GM08714 (cell line): ENCODE results near the gene INTS13.
"Not testable (repeated sequence)": the region's sequence is repeated elsewhere in the genome, so short reads cannot be mapped to it uniquely, and the experiment has no call there.

ENCODE experiments used
- H3K4me3 ChIP-seq: fragments of 200-500 bp; sonication (Bioruptor generic); 2 replicates; pipeline ENCODE4 v1.5.1; 2014; ENCODE audit warnings: mild to moderate bottlenecking, low read length, inconsistent platforms
- ZNF274 ChIP-seq: IDR thresholded peaks from 2 replicates; pipeline ENCODE4 v1.6.1; 2012; ENCODE audit warnings: mild to moderate bottlenecking, low read depth, low read length

INTS13 gene

GRCh38 chr12:26906024-26906423 lies 31.8 kb downstream of the INTS13 start:
- no peak overlapping the region for H3K4me3 ChIP-seq
- no peak for TF ChIP-seq ZNF274

DNA sequence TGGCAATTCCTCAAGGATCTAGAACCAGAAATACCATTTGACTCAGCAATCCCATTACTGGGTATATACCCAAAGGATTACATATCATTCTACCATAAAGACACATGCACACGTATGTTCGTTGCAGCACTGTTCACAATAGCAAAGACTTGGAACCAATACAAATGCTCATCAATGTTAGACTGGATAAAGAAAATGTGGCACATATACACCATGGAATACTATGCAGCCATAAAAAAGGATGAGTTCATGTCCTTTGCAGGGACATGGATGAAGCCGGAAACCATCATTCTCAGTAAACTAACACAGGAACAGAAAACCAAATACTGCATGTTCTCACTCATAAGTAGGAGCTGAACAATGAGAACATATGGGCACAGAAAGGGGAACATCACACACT lies 34.4 kb downstream of the INTS13 start:
- H3K4me3 ChIP-seq, result not testable (repeated sequence)

DNA sequence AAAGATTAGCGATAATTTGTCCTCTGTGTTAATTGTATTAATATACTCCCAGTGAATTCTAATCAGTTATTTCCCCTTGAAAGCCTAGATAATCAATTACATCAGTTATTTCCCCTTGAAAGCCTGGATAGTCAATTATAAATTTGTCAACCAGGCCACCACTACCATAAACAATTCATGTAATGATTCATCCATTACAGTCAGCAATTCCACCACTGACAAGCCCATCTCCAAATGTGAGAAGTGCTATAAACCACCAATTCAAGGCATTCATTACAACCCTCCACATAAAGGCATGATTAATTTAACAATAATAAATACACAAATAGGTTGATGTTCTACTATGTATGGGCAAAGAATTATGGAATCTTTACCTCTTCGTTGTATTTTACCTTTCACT lies 40.9 kb downstream of the INTS13 start:
- TF ChIP-seq ZNF274, result no peak
- H3K4me3 ChIP-seq, result no peak overlapping the region

GRCh38 chr12:26895672-26896071 lies 42.1 kb downstream of the INTS13 start:
- TF ChIP-seq ZNF274, result no peak
- H3K4me3 ChIP-seq, result no peak overlapping the region

GRCh38 chr12:26891704-26892103 lies 46.1 kb downstream of the INTS13 start:
- H3K4me3 ChIP-seq, result no peak overlapping the region
- no peak for TF ChIP-seq ZNF274

- no peak overlapping the region for H3K4me3 ChIP-seq
- no peak for TF ChIP-seq ZNF274
These were observed 47.0 kb downstream of the INTS13 start for GRCh38 chr12:26890784-26891183.

GRCh38 chr12:26884765-26885576 lies 52.8 kb downstream of the INTS13 start:
- no peak for TF ChIP-seq ZNF274
- no peak overlapping the region for H3K4me3 ChIP-seq

DNA sequence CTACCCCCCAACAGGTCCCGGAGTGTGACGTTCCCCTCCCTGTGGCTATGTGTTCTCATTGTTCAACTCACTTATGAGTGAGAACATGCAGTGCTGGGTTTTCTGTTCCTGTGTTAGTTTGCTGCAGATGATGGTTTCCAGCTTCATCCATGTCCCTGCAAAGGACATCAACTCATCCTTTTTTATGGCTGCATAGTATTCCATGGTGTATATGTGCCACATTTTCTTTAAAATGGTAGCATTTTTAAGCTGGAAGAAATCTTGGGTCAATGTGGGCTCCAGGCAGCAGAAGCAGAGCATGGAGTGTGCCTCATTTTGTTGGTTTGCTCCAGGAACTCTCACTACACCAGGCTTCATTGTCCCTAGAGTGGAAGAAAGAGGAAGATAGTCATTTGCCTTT lies 57.2 kb downstream of the INTS13 start:
- no peak for TF ChIP-seq ZNF274
- no peak overlapping the region for H3K4me3 ChIP-seq

- no peak overlapping the region for H3K4me3 ChIP-seq
- TF ChIP-seq ZNF274, result no peak
These were observed 59.1 kb downstream of the INTS13 start for GRCh38 chr12:26878661-26879119.

DNA sequence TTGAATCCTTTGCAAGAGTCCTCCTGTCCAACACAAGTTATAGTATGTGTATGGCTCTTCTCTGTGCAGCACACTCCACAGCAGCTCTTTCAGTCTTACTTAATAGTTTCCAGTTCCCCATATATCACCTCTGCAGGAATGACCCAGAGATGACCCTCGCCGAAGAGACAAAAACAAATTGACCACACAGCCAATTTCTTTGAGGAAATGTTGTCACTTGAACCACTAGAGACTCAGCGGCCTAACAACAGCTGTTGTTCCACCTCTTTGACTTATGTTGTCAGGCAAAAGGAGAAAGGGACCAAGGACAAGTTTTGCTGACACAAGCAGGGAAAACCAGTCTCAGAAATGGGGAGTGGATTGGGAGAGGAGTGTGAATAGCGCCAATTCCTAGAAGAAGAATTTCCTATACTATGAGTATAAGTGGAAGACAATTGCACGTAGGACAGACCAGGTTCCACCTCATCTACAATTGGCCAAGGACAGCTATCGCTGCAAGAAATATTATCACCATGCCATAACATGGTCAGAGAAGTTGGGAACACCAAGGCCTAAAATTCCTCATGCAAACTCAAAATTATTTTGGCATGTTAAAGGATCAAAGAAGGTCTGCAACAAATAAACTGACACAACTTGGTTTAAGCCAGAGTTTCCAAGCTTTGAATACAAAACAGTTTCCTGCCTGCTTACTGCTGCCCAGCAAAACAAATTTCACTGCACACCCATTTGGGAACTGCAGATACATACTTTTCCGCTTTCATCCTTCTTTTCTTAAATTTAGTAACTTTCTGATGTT lies 63.1 kb downstream of the INTS13 start:
- TF ChIP-seq ZNF274, result no peak
- H3K4me3 ChIP-seq, result no peak overlapping the region

GRCh38 chr12:26872625-26873024 lies 65.2 kb downstream of the INTS13 start:
- no peak for TF ChIP-seq ZNF274
- H3K4me3 ChIP-seq, result no peak overlapping the region

DNA sequence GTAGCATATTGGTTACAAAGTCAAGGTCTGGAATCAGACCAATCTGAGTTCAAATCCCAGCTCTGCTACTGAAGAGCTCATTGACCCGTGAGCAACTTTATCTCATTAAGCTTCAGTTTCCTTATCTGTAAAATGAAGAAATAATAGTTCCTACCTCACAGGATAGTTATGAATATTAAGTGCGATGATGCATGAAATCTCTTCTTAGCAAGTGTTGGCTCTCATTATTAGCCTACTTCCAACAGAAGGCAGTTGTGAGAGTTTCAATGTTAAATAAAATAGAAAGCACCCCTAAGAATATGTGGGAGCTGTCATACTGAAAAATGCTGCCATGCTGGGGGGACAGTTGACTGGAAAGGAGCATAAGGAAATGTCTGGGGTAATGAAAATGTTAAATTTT lies 65.8 kb downstream of the INTS13 start:
- no peak for TF ChIP-seq ZNF274
- no peak overlapping the region for H3K4me3 ChIP-seq

DNA sequence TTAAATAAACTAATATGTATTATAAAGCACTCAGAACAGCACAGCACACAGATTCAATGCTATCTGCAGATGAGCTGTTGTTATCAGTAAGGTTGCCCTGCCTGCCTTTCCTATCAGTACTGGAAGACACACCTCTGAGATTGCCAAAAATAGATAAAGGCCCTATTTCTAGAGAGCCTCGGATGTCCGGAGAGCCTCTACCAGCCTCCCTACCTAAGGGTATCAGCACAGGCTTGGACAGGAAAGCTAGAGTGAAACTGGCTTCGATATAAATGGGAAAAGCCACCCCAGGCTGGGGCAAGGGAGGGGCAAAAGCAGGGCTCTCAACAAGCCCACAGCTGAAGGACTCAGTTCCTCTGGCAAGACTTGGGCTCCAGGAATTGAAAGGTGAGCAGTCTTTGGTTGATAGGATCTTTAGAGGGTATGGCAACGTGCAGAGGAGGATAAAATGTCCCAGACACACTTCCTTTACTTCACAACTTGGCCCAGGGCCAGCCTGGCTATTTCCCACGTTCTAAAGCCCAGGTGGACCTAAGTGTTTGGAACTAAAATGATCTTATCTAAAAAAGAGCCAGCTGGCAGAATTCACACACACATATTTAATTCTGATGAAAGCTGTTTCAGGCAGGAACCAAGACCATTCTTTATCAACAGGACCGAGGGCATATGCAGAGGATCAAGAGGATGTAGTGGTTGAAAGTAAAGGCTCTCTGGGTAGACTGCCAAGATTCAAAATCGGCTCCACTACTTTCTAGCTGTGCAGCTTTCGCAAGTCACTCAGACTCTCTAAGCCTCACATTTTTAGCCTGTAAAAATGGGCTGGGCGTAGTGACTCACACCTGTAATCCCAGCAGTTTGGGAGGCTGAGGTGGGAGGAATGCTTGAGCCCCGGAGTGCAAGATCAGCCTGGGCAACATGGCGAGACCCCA lies 67.0 kb downstream of the INTS13 start:
- no peak for TF ChIP-seq ZNF274
- no peak overlapping the region for H3K4me3 ChIP-seq

GRCh38 chr12:26869908-26870459 lies 67.8 kb downstream of the INTS13 start:
- no peak overlapping the region for H3K4me3 ChIP-seq
- no peak for TF ChIP-seq ZNF274

DNA sequence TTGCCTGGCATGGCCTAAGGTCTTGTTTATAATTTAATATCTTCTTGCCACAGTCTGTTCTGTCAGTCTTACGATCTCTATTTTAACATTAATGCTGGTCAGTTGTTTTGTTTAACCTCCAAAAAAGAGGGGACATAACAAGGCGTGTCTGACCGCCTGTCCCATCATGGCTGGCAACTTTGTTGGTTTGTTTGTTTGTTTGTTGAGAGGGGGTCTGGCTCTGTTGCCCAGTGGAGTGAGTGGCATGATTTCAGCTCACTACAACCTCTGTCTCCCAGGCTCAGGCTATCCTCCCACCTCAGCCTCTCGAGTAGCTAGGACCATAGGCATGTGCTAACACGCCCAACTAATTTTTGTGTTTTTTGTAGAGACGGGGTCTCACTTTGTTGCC lies 68.7 kb downstream of the INTS13 start:
- TF ChIP-seq ZNF274, result no peak

More for the DNA sequence above, 68.7 kb downstream of the INTS13 start:
- no peak overlapping the region for H3K4me3 ChIP-seq
